Body of pancreas (tissue), 4 donors: ENCODE data around the gene CPSF3.

Experiments
- CTCF ChIP-seq, 7 experiments: fragments of 450-650 bp in 4 of 7; fragments of 200-600 bp in 3 of 7; sonication (generic) in 3 of 7; IDR thresholded peaks; one replicate each; pipeline ENCODE4 v1.5.1; 2016 to 2019; ENCODE audit warnings: antibody characterized with exemption in 7 of 7
- POLR2A ChIP-seq, 3 donors: fragments of 450-650 bp; IDR thresholded peaks; one replicate each; pipeline ENCODE4 v1.6.1; 2016; ENCODE audit warnings: antibody characterized with exemption in 3 of 3, mild to moderate bottlenecking in 2 of 3

GRCh38 chr2:9508931-9509330 is 85.5 kb downstream of the CPSF3 start:
- no peak for TF ChIP-seq CTCF (IDR thresholded peaks at IDR 0.05)
- no peak for TF ChIP-seq POLR2A (IDR thresholded peaks at IDR 0.05)
